MM.1S (cell line): ENCODE data around the gene MAGEB10.

Source experiments
- CTCF ChIP-seq: fragments of 300-600 bp; sonication (generic); IDR thresholded peaks from 2 replicates; pipeline ENCODE4 v1.5.1; 2016; ENCODE audit warnings: antibody characterized with exemption, low read length, mixed read lengths
- EZH2 ChIP-seq: fragments of 300-600 bp; sonication (generic); optimal IDR thresholded peaks from 2 replicates; pipeline ENCODE3; 2017; ENCODE audit warnings: low read depth, mild to moderate bottlenecking, antibody characterized with exemption, low read length, mixed read lengths
- EZH2phosphoT487 ChIP-seq: fragments of 300-600 bp; sonication (generic); IDR thresholded peaks from 2 replicates; pipeline ENCODE4 v1.6.1; 2018; ENCODE audit warnings: antibody characterized with exemption, low read length

- TF ChIP-seq CTCF, result no peak
- TF ChIP-seq EZH2, result no peak
- TF ChIP-seq EZH2phosphoT487, result no peak
These were observed 436 bp downstream of the MAGEB10 start for GRCh38 chrX:27808226-27808625.
